NCI-H2107 (cell line): Measurements from ENCODE around the gene LRRC7.

Experiments used
- DNase-seq: peaks from one replicate; lab custom pipeline; 2025; lab: John Stamatoyannopoulos, UW

The LRRC7 gene

DNA sequence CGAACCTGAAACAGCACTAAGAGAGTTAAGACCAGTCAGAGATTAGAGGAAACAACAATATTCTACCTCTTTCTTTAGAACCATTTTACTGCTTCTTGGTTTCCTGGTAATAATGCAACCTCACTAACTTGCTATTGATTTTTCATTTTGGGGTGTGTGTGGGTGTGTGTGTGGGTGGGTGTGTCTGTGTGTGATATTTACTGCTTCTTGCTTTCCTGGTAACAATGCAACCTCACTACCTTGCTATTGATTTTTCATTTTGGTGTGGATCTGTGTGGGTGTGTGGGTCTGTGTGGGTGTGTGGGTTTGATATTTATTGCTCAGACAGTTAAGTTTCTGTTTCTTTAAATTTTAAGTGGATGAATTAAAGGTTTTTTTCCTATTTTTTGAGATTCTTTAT is 208.8 kb downstream of the LRRC7 start:
- no peak for DNase-seq

DNA sequence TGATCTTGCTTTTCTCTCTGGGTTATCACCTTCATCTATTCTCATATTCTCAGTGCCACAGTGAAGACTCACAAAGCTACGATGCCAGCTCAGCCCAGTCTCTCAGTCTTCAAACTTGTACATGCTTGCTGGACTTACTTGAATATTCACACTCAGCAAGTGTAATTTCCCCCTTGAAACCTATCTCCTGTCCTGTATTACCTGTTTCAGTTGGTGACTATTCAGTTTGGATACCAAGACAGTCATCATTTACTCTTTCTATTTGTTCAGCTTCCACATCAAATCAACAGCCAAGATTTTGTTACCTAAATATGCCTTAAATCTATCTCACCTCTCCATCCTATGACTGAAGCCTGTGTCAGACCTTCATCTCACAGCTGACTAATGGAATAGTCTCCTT is 209.7 kb downstream of the LRRC7 start:
- DNase-seq, result no peak

DNA sequence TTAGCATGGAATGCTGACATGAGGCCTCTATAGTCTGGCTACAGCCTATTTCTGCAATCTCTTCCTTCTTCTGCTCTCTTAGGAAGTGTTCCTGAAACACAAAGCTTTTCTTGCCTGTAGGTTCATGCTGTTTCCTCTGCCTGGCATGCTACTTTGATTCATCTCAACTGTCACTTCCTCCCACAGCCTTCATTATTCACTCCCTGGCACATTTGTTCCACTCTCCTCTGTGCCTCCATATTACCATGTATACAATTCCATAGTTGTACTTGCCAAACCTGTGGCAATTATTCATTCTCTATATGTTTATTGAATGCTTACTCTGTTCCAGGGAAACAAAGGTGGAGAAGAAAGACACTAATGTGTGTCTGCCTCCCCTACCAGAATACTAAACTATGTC is 210.2 kb downstream of the LRRC7 start:
- DNase-seq, result no peak

DNA sequence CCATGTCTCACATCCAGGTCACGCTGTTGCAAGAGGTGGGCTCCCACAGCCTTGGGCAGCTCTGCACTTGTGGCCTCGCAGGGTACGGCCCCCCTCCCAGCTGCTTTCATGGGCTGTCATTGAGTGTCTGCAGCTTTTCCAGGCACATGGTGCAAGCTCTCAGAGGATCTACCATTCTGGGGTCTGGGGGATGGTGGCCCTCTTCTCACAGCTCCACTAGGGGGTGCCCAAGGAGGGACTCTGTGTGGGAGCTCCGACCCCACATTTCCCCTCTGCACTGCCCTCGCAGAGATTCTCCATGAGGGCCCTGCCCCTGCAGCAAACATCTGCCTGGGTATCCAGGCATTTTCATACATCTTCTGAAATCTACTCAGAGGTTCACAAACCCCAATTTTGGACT is 219.4 kb downstream of the LRRC7 start:
- no peak for DNase-seq

DNA sequence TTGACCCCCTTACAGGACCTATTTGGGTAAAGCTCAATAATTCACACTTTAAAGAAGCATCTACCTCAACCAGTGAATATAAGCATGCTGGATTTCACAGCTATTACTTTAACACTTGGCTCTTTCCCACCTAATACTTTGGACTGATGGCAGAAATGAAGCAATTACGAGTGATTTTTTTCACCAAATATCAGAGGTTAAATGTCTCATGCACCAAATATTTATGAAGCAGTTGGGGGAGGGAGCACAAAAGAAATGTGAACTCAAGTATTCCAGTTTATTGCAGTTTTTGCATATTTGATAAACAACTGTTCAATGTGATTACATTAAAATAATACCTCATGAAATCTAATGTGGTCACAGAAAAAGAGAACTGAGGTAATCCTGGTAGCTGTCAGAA is 223.6 kb downstream of the LRRC7 start:
- DNase-seq, result no peak

DNA sequence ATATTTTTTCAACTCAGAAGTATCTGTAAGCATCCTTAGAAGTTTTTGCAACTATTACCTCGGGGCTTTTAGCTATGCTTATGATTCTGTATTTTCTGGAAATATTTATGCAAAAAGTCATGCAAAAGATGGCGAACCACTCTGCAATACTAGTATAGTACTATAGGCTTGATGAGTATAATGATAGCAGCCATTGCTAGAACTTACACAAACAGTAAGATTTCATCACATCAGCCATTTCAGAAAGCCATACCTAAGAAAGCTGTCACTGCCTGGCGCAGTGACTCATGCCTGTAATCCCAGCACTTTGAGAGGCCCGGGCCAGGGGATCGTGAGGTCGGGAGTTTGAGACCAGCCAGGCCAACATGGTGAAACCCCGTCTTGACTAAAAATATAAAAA is 227.1 kb downstream of the LRRC7 start:
- no peak for DNase-seq

DNA sequence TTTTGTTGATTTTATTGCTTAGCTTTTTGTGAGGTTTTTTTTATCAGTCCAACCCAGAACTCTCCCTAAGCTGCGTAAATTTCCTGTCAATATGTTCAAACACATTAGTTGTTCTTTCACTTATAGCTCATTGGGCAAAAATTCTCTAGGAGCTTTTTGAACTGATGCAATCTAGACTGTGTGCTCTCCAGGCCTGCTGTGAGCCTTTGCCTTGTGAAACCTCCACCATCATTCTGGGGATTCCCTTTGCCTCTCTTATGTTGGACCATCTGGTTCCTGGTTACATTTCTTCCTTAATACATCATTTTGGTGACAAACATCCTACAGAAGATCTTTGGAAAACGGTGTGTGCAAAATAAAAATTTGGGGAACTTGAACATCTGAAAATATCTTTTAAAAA is 247.2 kb downstream of the LRRC7 start:
- no peak for DNase-seq

DNA sequence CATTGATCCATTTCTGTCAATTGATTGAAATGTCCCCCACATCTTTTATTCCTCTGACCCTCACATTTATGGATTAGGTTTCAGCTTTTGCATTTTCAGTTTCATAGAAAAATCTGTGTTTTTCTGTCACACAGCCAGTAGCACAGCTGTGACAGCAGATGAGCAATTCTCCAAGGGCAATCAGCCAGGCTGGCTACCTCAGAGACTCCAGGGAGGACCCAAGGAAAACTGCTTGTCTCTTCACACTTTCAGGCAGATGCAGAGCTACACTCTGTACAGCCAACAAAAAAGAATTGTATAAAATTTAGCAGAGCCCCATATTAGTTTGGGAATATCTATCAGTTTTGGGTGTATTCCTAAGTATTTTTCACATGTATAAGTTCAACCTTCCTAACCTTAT is 257.2 kb downstream of the LRRC7 start:
- no peak for DNase-seq

DNA sequence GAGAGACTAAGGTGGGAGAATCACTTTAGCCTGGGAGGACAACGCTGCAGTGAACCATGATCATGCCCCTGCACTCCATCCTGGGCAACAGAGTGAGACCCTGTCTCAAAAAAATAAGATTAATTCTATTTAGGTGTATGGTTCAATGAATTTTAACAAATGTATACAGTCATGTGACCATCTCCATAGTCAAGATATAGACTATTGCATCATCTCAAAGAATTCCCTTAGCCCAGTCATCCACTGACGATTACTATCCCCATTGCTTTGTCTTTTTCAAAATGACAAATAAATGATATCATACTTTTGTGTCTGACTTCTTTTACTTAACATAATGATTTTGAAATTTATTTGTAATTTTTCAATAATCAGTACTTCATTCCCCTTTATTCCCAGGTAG is 260.0 kb downstream of the LRRC7 start:
- DNase-seq, result no peak

DNA sequence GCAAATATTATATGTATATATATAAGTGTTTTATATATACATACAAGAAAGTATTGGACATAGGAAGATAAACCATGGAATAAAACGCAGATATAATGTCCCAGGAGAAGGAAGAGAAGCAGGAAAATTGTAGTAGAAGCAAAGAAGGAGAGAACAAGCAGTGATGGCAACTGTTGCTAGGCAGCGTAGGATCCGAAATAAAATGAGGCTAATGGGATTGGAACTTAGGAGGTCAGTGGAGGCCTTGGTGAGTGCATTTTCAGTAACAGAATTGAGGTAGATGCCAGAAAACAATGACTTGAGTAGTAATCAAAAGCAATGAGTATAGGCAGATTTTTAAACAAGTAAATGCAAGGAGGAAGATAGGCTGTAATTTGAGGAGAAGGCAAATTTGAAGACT is 265.8 kb downstream of the LRRC7 start:
- no peak for DNase-seq

DNA sequence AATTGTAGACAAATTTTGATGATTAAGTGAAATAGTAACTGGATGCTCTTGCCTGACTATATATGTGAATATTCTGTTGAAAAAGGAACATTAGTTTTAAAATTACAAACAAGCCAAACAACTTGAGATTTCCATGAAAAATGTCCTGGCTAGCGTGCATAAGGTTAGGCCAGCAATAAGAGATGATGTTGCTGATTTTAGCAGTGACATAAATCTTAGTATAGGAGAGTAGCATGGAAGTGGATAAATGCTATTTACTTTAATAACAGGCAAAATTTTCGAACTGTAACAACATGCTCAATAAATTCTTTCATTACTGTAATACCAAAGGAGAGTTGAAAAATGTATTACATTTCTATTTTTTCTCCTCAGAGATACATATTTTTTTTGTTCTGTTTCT is 266.6 kb downstream of the LRRC7 start:
- no peak for DNase-seq

DNA sequence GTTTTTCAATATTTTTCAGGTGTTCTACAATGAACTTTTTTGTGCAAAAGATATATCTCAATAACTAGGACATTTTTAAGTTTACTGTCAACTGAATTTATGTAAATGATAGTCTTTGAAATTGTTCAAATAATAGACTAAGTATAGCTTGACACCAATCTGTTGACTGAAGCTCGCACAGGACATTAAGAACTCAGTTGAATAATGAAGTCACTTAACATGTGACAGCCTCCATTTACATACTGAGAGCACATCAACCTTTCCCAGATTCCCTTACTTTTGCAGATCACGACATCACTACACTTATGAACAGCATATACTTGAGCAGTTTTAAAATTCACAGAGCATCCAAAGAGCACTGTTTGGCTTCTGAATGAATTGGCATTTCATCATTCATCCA is 268.2 kb downstream of the LRRC7 start:
- DNase-seq, result no peak

DNA sequence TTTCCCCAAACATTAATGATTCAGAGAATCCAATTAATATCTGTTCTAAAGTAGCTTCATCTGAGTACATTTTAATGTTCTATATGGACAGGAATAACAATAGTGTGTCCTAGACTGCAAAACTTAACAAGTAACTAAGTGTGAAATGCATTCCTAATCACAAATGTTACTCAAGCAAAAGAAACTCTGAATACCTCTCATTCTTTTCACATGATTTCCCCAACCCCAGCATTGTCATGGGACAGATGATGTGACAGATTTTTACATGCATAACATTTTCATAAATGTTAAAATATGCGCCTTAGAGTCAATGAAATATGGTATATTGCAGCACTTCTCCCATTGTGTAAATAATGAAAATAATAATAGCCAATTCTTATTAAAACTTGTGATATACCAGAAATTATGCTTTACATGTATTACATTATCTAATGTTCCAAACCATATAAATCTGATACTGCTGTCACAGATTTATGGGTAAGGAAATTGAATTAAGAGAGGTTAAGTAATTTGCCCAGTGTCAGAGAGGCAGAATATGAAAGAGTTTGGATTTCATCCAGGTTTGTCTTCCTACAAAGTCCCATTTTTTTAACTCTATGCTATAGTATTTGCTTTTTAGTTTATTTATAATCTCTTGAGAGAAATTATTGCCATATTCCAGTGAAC is 269.4 kb downstream of the LRRC7 start:
- no peak for DNase-seq

DNA sequence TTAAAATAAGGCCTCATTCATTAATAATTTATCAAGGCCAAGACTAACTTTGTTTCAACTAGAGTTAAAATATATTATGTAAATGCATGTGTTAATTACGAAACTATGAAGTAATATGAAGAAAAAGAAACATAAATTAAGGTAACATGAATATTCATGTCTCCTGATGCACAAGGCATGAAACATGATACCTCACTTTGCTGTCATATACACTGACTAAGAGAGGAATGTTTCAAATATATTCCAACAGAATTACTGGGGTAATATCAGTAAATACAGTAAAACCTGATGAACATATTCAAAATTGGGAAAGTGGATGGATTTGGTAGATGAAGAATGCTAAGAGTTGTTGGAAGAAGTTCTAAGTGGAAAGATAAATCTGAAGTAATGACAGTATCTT is 274.6 kb downstream of the LRRC7 start:
- DNase-seq, result no peak

DNA sequence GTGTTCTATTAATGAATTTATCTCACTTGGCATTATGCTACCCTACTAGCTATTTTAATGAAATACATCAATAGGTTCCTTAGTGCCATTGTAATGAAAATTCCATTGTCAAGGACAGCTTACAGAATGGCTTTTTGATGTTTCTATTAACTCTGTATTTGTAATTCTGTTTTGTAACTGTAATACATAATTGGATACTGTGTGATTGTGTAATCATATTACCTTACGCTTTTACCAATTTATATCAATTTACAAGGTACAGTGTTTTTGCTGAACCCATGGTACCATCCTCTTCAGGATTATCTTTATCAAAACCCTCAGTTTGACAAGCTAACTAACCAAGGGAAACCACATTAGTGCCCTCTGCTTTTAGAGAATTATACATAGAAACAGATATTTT is 277.9 kb downstream of the LRRC7 start:
- DNase-seq, result no peak

DNA sequence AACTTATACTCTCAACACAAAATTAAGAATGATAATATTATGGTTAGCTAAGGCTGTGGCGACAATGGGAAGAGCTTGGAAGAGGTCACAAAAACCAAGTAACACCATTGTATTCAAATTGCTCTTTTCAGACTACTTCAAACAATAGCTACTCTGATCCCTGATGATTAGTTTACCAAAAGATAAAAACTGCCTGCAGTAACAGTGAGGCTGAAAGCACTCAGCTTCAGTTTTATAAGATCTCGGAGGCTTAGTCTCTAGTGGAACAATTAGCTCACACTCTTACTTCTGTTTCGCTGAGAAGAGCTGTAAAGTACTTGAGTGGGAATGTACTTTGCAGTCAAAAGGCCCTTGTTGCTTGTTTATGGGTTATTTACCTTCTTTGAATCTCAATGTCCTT is 278.5 kb downstream of the LRRC7 start:
- DNase-seq, result no peak

DNA sequence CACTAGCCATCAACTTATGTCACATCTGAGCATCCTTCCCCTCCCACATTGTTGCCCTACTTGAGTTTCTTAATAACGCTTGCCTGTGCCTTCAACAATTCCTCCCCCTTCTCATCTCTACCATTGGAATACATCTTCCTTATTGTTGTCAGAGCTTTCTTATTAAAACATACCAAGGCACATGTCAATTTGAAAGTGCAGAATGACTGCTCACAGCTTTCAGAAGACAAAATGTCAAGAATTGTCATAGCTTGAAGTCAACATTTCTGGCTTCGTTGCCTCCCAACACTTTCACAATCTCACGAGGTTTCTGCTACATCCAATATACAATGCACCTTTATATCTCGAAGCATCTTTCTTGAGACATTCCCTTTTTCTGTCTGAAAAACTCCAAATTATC is 279.9 kb downstream of the LRRC7 start:
- no peak for DNase-seq

DNA sequence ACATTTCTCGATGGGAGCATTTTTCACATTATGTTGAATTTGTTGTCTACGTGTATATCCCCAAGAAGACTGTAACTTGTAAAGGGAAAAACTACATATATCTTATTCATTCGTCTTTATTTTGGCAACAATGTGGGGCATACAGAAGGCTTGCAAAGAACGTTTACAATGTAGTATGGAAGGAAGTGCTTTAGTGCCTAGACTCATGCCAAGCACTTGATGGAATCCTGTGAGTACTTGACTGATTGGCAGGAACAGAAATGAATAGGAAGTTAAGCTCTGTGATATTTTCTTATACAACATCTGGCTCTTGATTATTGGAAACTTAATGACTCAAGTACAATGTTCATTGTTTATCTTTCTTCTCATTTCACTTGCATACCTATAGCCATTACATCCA is 284.4 kb downstream of the LRRC7 start:
- DNase-seq, result no peak

DNA sequence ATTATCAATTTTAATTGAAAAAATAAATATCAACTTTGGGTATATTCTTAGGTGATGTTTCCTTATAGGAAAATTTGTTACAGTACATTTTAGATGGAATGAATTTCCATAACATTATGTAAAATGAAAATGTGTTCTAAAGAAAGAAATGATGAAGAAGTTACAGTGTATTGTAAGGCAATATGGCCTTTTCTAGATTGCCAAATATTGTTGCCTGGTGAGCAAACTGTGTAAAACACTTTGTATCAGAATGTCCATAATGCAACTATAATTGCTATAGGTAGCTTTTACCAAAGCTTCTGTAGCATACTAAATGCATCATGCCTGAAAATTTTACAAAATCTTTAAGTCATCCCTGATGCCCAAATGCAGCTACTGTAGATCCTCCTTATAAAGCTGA is 285.0 kb downstream of the LRRC7 start:
- DNase-seq, result no peak

DNA sequence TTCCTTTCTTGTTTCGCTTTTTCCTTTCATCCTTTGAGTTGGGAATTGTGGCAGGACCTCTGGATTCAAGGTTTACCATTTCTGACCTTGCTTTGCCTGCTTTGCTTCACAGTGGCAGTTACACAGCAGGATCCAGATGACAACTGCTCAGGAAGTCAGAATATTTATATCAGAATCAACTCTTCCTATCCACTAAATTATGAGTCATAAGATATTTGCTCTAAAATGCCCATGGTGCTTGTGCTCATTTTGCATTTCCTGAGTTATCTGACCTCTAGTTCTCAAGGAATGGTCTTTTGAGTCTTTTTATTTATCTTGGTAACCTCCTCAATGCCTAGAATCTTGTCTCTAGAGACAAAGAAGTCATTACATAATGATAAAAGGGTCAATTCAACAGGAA is 290.8 kb downstream of the LRRC7 start:
- DNase-seq, result no peak

DNA sequence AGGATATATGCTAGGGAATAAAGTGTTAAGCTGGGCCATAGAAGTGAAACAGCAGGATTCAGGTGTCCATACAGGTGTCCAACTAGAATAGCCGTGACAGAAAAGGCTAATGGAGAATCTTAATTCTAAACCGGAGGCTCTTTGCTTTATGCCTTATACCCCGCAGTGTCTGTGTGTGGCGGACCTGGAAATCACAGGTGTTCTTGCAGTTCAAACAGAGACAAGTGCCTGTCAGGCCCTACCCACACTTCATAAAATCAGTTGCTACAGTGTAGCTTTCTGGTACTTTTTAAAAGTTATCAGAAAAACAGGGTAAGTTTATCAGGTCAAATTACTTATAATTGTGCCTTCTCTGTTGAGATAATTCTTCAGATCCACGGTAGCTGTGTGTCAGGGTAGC is 293.9 kb downstream of the LRRC7 start:
- DNase-seq, result no peak

DNA sequence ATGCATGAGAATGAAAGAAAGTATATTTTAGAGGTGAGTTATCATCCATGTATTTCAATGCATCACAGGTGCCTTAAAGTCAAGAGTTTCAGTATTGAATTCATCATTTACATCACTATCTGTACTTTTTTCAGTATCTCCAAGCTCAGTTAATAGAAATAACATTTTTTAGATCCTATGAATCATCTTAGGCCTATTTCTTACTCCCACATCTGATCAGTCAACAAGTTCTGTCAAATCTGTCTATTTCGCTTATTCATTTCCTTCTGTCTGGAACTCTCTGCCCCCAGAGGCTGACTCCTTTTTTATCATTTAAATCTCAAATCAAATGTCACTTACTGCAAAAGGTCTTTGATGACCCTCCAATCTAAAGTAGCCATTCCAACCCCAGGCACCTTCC is 295.2 kb downstream of the LRRC7 start:
- DNase-seq, result no peak

DNA sequence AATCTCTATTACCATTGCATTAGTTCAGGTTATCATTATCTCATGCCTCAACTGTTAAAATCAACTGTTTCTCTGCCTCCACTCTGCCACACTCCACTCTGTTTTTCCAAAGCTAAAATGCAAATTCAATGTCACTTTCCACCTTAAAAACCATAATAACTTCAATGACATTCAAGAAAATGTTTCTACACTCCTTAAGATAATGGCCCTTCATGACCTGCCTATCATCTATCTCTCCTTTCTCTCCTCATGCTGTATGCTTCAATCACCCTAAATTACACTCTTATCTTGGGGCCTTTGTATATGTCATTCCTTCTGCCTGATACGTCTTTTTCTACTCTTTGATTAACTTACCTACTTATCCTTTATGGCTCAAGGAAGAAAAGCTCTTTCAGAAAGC is 296.0 kb downstream of the LRRC7 start:
- DNase-seq, result no peak

DNA sequence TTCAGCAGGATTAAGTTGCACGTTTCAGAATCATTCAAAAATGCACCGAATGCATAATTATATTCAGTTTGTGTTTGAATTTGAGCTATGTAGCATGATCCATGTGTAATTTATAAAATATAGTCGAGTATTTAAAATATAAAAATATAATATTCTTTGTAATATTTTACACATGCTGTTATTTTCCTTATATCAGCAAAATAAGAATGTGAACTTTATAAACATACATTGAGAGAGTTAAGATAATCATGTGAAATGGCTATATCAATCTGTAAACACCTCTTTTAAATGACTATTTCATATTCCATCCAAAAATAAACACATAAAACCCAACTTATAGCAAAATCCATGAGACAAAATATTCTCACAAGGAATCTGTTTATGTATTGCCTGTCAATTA is 303.7 kb downstream of the LRRC7 start:
- DNase-seq, result no peak

DNA sequence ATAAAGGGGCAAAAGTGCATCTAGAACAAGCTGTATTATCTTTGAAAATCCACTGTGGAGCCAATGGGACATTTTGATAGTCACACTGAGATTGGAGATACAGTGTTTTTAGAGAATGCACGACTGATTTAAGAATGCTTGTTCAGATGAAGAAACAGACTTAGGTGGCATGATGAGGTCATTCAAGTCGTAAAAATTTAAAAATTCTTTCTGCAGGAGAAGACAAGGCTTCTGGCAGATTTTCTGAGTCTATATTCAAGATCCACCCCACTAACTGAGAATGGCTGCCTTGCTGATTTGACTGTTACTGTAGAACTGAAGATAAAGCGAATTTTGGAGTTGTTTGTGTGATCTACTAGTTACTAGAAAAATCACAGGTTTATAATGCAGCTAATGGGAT is 310.6 kb downstream of the LRRC7 start:
- no peak for DNase-seq
